GM12878 (cell line): ENCODE measurements around the gene ARAP2. TPM values are rescaled to one million over a fixed set of nuclear protein-coding genes. Genes with fewer than 3 reads are reported as not detected.

Experiments used
- BHLHE40 ChIP-seq, 2 experiments: fragments of 450-650 bp in 1 of 2; IDR thresholded peaks; 2 replicates each; pipeline ENCODE4 v1.6.1; 2011 to 2017; ENCODE audit warnings: low read depth in 2 of 2, borderline replicate concordance in 1 of 2, improper control_type of control experiment in 1 of 2, low read length in 1 of 2, mild to moderate bottlenecking in 1 of 2
- CBFB ChIP-seq: IDR thresholded peaks from 2 replicates; pipeline ENCODE4 v1.6.1; 2016; ENCODE audit warnings: antibody characterized with exemption, low read depth
- CBX3 ChIP-seq: fragments of 200-600 bp; sonication (generic); IDR thresholded peaks from 2 replicates; pipeline ENCODE4 v1.6.1; 2016; ENCODE audit warnings: low read depth, borderline replicate concordance
- EP300 ChIP-seq, 2 experiments: fragments of 150-350 bp in 1 of 2; IDR thresholded peaks; 2 replicates each; pipeline ENCODE4 v1.6.1; 2011 to 2012; ENCODE audit warnings: low read depth in 2 of 2, low read length in 2 of 2, borderline replicate concordance in 1 of 2, improper control_type of control experiment in 1 of 2, inconsistent platforms in 1 of 2; ENCODE audit not compliant: control insufficient read depth in 1 of 2
- ETV6 ChIP-seq, 2 experiments: fragments of 450-650 bp in 1 of 2; IDR thresholded peaks in 1 of 2; conservative IDR thresholded peaks in 1 of 2; 2 replicates each; pipeline ENCODE4 v1.6.1; 2014; ENCODE audit warnings: antibody characterized with exemption in 1 of 2, borderline replicate concordance in 1 of 2, low read depth in 1 of 2, mild to moderate bottlenecking in 1 of 2, moderate library complexity in 1 of 2
- FOXM1 ChIP-seq: IDR thresholded peaks from 2 replicates; pipeline ENCODE4 v1.6.1; 2012; ENCODE audit warnings: low read depth, mild to moderate bottlenecking, inconsistent platforms, low read length, moderate library complexity
- HCFC1 ChIP-seq: fragments of 150-350 bp; IDR thresholded peaks from 2 replicates; pipeline ENCODE4 v1.6.1; 2014; ENCODE audit warnings: low read length
- HDAC6 ChIP-seq: fragments of 200-600 bp; sonication (generic); IDR thresholded peaks from one replicate; pipeline ENCODE4 v1.8.0; 2017; ENCODE audit warnings: antibody characterized with exemption; ENCODE audit not compliant: unreplicated experiment
- IKZF1 ChIP-seq: fragments of 450-650 bp; conservative IDR thresholded peaks from 2 replicates; pipeline ENCODE4 v1.6.1; 2017; ENCODE audit warnings: antibody characterized with exemption, mild to moderate bottlenecking
- JUND ChIP-seq: IDR thresholded peaks from 2 replicates; pipeline ENCODE4 v1.6.1; 2012; ENCODE audit warnings: low read depth, mild to moderate bottlenecking, low read length, improper control_type of control experiment, moderate library complexity
- MEF2B ChIP-seq: fragments of 450-650 bp; IDR thresholded peaks from 2 replicates; pipeline ENCODE4 v1.6.1; 2018; ENCODE audit warnings: mild to moderate bottlenecking, moderate library complexity; ENCODE audit not compliant: partially characterized antibody, poor library complexity, severe bottlenecking
- MTA2 ChIP-seq: fragments of 450-650 bp; IDR thresholded peaks from 2 replicates; pipeline ENCODE4 v1.6.1; 2016; ENCODE audit warnings: low read depth, mild to moderate bottlenecking, moderate library complexity
- MXI1 ChIP-seq: fragments of 150-350 bp; IDR thresholded peaks from 2 replicates; pipeline ENCODE4 v1.6.1; 2011; ENCODE audit warnings: low read depth, mild to moderate bottlenecking, inconsistent platforms, low read length, improper control_type of control experiment
- NBN ChIP-seq: fragments of 450-650 bp; IDR thresholded peaks from 2 replicates; pipeline ENCODE4 v1.6.1; 2016
- RCOR1 ChIP-seq: conservative IDR thresholded peaks from 2 replicates; pipeline ENCODE4 v1.6.1; 2012; ENCODE audit warnings: low read depth, low read length, improper control_type of control experiment
- RFX5 ChIP-seq: IDR thresholded peaks from 2 replicates; pipeline ENCODE4 v1.6.1; 2011; ENCODE audit warnings: low read depth, low read length, improper control_type of control experiment
- SREBF2 ChIP-seq: IDR thresholded peaks from 2 replicates; pipeline ENCODE4 v1.6.1; 2012; ENCODE audit warnings: mild to moderate bottlenecking, low read length
- STAT1 ChIP-seq: fragments of 450-650 bp; conservative IDR thresholded peaks from 2 replicates; pipeline ENCODE4 v1.6.1; 2014; ENCODE audit warnings: antibody characterized with exemption, mild to moderate bottlenecking
- TAF1 ChIP-seq: IDR thresholded peaks from 2 replicates; pipeline ENCODE4 v1.6.1; 2011; ENCODE audit warnings: mild to moderate bottlenecking, low read depth, low read length, borderline replicate concordance
- TCF12 ChIP-seq: IDR thresholded peaks from 2 replicates; pipeline ENCODE4 v1.6.1; 2011; ENCODE audit warnings: low read depth, mild to moderate bottlenecking, low read length
- polyA plus RNA-seq, 11 experiments: library from polyadenylated mRNA; depleted of rRNA in 4 of 11; unstranded in 6 of 11; stranded (reverse) in 5 of 11; fragments of >200 nt; fragmentation: Nextera tagmentation in 4 of 11; fragmentation: Illumina TruSeq in 1 of 11; extraction: Ambion mirVana in 4 of 11; extraction: Trizol in 1 of 11; gene quantifications; 1 replicate in 1 of 11; 2 replicates in 10 of 11; pipeline versions ENCODE4 v1.2.1 to v1.2.3, GENCODE V29; 2011 to 2016; ENCODE audit warnings: inconsistent platforms in 2 of 11, missing spikeins in 2 of 11, low read depth in 1 of 11
- total RNA-seq, 4 experiments: library from RNA; depleted of rRNA in 3 of 4; stranded (reverse); fragments of >200 nt in 3 of 4; fragmentation: Illumina TruSeq in 1 of 4; extraction: Trizol in 1 of 4; gene quantifications; 2 replicates each; pipeline versions ENCODE4 v1.2.1 to v1.2.3, GENCODE V29; 2013 to 2021
- TF ChIP-seq, protein P1 (sequence below): fragments of 150-350 bp; IDR thresholded peaks from 2 replicates; pipeline ENCODE4 v1.6.1; 2014; ENCODE audit warnings: mild to moderate bottlenecking, low read depth, low read length
- TF ChIP-seq, protein P2 (sequence below): fragments of 450-650 bp; formaldehyde crosslinking; IDR thresholded peaks from 2 replicates; pipeline ENCODE4 v1.4.0; 2020; ENCODE audit warnings: mild to moderate bottlenecking, moderate library complexity
- TF ChIP-seq, protein P3 (sequence below): IDR thresholded peaks from 2 replicates; pipeline ENCODE4 v1.6.1; 2011; ENCODE audit warnings: borderline replicate concordance, low read depth, mild to moderate bottlenecking, moderate library complexity, low read length; ENCODE audit not compliant: insufficient read depth, poor library complexity, severe bottlenecking
- TF ChIP-seq, protein P4 (sequence below): fragments of 450-650 bp; IDR thresholded peaks from 2 replicates; pipeline ENCODE4 v1.6.1; 2014; ENCODE audit warnings: mild to moderate bottlenecking

Gene ARAP2
- total and polyA plus RNA-seq, 10 of the 15 experiments (the other 5 are each of a cell fraction or from before 2014, with no cell fraction given) = 5.4 to 36.1 (median 12.2) TPM

DNA sequence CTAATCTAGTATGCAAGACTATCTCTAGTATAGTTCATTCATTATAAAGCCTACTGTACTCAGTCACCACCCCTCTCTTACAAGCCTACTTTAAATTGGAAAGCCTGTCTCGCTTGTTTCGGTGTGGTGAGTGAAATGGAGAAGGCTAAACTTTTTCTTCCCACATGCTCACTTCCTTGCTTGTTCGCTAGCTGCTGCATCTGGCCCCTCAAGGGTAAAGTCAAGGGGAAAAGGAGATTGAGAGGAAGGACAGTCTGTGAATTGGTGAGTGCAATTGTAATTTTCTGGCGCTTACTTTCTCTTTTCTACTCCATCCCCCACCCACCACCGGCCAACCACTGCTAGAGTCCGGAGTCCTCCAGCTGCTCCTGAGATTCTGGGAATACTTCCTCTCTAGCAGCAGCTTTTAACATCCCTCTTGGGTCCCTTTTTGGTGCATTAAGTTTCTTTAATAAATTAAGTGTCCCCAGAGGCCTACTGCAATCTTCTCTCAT lies 12.1 kb upstream of the ARAP2 start (continued):
- TF ChIP-seq TAF1 (peak; percentile 34; the same call in 1 of the 2 replicates), IKZF1 (peak; percentile 63), JUND (no peak), BHLHE40 (IDR thresholded peaks at IDR 0.05; ENCODE audit: borderline replicate concordance in 1 of 2, low read depth in 2 of 2, low read length in 1 of 2) (no peak), EP300 (IDR thresholded peaks at IDR 0.05; ENCODE audit: borderline replicate concordance in 1 of 2, control insufficient read depth in 1 of 2, low read depth in 2 of 2, low read length in 2 of 2) (no peak), CBFB (0 out of 2 replicates have a peak, but pooled peaks have one; percentile 24), HDAC6 (no peak), MXI1 (no peak), RCOR1 (no peak), CBX3 (no peak), MEF2B (peak; percentile 32), FOXM1 (peak; percentile 50; the same call in 1 of the 2 replicates), HCFC1 (no peak), SREBF2 (no peak), RFX5 (no peak), ETV6 (conservative IDR thresholded peaks at IDR 0.05 in 1 of 2, IDR thresholded peaks at IDR 0.05 in 1 of 2; ENCODE audit: borderline replicate concordance in 1 of 2, low read depth in 1 of 2) (peak in 1 of 2 experiments; percentile 89; a peak in 2 of 4 replicates), NBN (no peak), STAT1 (no peak), TCF12 (0 out of 2 replicates have a peak, but pooled peaks have one; percentile 14), MTA2 (no peak)
- TF ChIP-seq, protein P1, sequence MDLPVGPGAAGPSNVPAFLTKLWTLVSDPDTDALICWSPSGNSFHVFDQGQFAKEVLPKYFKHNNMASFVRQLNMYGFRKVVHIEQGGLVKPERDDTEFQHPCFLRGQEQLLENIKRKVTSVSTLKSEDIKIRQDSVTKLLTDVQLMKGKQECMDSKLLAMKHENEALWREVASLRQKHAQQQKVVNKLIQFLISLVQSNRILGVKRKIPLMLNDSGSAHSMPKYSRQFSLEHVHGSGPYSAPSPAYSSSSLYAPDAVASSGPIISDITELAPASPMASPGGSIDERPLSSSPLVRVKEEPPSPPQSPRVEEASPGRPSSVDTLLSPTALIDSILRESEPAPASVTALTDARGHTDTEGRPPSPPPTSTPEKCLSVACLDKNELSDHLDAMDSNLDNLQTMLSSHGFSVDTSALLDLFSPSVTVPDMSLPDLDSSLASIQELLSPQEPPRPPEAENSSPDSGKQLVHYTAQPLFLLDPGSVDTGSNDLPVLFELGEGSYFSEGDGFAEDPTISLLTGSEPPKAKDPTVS = no peak
- TF ChIP-seq, protein P2, sequence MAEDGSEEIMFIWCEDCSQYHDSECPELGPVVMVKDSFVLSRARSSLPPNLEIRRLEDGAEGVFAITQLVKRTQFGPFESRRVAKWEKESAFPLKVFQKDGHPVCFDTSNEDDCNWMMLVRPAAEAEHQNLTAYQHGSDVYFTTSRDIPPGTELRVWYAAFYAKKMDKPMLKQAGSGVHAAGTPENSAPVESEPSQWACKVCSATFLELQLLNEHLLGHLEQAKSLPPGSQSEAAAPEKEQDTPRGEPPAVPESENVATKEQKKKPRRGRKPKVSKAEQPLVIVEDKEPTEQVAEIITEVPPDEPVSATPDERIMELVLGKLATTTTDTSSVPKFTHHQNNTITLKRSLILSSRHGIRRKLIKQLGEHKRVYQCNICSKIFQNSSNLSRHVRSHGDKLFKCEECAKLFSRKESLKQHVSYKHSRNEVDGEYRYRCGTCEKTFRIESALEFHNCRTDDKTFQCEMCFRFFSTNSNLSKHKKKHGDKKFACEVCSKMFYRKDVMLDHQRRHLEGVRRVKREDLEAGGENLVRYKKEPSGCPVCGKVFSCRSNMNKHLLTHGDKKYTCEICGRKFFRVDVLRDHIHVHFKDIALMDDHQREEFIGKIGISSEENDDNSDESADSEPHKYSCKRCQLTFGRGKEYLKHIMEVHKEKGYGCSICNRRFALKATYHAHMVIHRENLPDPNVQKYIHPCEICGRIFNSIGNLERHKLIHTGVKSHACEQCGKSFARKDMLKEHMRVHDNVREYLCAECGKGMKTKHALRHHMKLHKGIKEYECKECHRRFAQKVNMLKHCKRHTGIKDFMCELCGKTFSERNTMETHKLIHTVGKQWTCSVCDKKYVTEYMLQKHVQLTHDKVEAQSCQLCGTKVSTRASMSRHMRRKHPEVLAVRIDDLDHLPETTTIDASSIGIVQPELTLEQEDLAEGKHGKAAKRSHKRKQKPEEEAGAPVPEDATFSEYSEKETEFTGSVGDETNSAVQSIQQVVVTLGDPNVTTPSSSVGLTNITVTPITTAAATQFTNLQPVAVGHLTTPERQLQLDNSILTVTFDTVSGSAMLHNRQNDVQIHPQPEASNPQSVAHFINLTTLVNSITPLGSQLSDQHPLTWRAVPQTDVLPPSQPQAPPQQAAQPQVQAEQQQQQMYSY (CRISPR knock-in tag) = no peak
- TF ChIP-seq, protein P3, sequence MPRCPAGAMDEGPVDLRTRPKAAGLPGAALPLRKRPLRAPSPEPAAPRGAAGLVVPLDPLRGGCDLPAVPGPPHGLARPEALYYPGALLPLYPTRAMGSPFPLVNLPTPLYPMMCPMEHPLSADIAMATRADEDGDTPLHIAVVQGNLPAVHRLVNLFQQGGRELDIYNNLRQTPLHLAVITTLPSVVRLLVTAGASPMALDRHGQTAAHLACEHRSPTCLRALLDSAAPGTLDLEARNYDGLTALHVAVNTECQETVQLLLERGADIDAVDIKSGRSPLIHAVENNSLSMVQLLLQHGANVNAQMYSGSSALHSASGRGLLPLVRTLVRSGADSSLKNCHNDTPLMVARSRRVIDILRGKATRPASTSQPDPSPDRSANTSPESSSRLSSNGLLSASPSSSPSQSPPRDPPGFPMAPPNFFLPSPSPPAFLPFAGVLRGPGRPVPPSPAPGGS = peak; percentile 28
- TF ChIP-seq, protein P4, sequence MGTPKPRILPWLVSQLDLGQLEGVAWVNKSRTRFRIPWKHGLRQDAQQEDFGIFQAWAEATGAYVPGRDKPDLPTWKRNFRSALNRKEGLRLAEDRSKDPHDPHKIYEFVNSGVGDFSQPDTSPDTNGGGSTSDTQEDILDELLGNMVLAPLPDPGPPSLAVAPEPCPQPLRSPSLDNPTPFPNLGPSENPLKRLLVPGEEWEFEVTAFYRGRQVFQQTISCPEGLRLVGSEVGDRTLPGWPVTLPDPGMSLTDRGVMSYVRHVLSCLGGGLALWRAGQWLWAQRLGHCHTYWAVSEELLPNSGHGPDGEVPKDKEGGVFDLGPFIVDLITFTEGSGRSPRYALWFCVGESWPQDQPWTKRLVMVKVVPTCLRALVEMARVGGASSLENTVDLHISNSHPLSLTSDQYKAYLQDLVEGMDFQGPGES = no peak
